Common myeloid progenitor, CD34-positive (primary cell): Measurements from ENCODE around the gene CWF19L1. TPM values are rescaled to one million over a fixed set of nuclear protein-coding genes. Genes with fewer than 3 reads are reported as not detected.
A peak's percentile ranks its signal among the peaks of the same experiment; 100 is the strongest.

ENCODE experiments used
- CTCF ChIA-PET: fragments of 350-600 bp; sonication (Branson Sonifier 250); formaldehyde crosslinking; loops from one replicate; lab custom pipeline; 2021; ENCODE audit warnings: antibody characterized with exemption; lab: Charles Lee
- POLR2A ChIA-PET: fragments of 350-600 bp; sonication (Branson Sonifier 250); formaldehyde crosslinking; loops from one replicate; lab custom pipeline; 2021; ENCODE audit warnings: antibody characterized with exemption; lab: Charles Lee
- DNase-seq, 3 donors: peaks; one replicate each; pipeline versions ENCODE4 v3.0.0 to v3.0.0-alpha.2; 2013
- H3K27ac ChIP-seq, 2 experiments: 1 replicate in 1 of 2; 2 replicates in 1 of 2; pipeline ENCODE4 v1.7.0; 2013; ENCODE audit warnings: inconsistent platforms in 2 of 2, low read length in 2 of 2, mild to moderate bottlenecking in 2 of 2, low read depth in 1 of 2, moderate library complexity in 1 of 2; ENCODE audit not compliant: severe bottlenecking in 2 of 2, insufficient read depth in 1 of 2, poor library complexity in 1 of 2
- H3K27me3 ChIP-seq, 5 experiments: replicated peaks in 2 of 5; 1 replicate in 3 of 5; 2 replicates in 2 of 5; pipeline versions ENCODE4 v1.6.1 to v1.7.0; 2013; ENCODE audit warnings: low read length in 4 of 5, mild to moderate bottlenecking in 2 of 5, moderate library complexity in 2 of 5, inconsistent platforms in 1 of 5; ENCODE audit not compliant: insufficient read depth in 5 of 5, control insufficient read depth in 4 of 5
- H3K36me3 ChIP-seq, 4 experiments: 1 replicate in 2 of 4; 2 replicates in 2 of 4; pipeline versions ENCODE4 v1.6.1 to v1.7.0; 2013; ENCODE audit warnings: low read length in 3 of 4, control low read depth in 1 of 4, mild to moderate bottlenecking in 1 of 4; ENCODE audit not compliant: control insufficient read depth in 4 of 4, insufficient read depth in 4 of 4
- H3K4me1 ChIP-seq, 4 experiments: 1 replicate in 3 of 4; 2 replicates in 1 of 4; pipeline versions ENCODE4 v1.6.1 to v1.7.1; 2013; ENCODE audit warnings: low read length in 3 of 4, mild to moderate bottlenecking in 3 of 4, control low read depth in 1 of 4, inconsistent platforms in 1 of 4, moderate library complexity in 1 of 4; ENCODE audit not compliant: control insufficient read depth in 4 of 4, insufficient read depth in 4 of 4; ENCODE audit errors: control extremely low read depth in 1 of 4
- H3K4me3 ChIP-seq, 7 experiments: 1 replicate in 4 of 7; 2 replicates in 3 of 7; pipeline versions ENCODE4 v1.5.1 to v1.7.0; 2013; ENCODE audit warnings: mild to moderate bottlenecking in 7 of 7, low read length in 6 of 7, moderate library complexity in 6 of 7, inconsistent platforms in 2 of 7, low read depth in 2 of 7, control low read depth in 1 of 7; ENCODE audit not compliant: insufficient read depth in 4 of 7, control insufficient read depth in 1 of 7; ENCODE audit errors: extremely low read depth in 1 of 7
- H3K9me3 ChIP-seq, 5 experiments: 1 replicate in 4 of 5; 2 replicates in 1 of 5; pipeline versions ENCODE4 v1.6.1 to v1.7.1; 2013; ENCODE audit warnings: low read length in 4 of 5, mild to moderate bottlenecking in 2 of 5, inconsistent platforms in 1 of 5, low read depth in 1 of 5, moderate library complexity in 1 of 5; ENCODE audit not compliant: control insufficient read depth in 4 of 5, insufficient read depth in 2 of 5; ENCODE audit errors: control extremely low read depth in 1 of 5
- WGBS: methylation state at CpG from one replicate; pipeline ENCODE4 v1.1.5; 2013; ENCODE audit not compliant: insufficient coverage; 5-methylcytosine and 5-hydroxymethylcytosine counted together
- polyA plus RNA-seq: library from polyadenylated mRNA; unstranded; fragments of 120-200 nt; gene quantifications from one replicate; pipeline ENCODE4 v1.2.1, GENCODE V29; 2013

Gene CWF19L1
- 27.8 TPM for polyA plus RNA-seq

DNA sequence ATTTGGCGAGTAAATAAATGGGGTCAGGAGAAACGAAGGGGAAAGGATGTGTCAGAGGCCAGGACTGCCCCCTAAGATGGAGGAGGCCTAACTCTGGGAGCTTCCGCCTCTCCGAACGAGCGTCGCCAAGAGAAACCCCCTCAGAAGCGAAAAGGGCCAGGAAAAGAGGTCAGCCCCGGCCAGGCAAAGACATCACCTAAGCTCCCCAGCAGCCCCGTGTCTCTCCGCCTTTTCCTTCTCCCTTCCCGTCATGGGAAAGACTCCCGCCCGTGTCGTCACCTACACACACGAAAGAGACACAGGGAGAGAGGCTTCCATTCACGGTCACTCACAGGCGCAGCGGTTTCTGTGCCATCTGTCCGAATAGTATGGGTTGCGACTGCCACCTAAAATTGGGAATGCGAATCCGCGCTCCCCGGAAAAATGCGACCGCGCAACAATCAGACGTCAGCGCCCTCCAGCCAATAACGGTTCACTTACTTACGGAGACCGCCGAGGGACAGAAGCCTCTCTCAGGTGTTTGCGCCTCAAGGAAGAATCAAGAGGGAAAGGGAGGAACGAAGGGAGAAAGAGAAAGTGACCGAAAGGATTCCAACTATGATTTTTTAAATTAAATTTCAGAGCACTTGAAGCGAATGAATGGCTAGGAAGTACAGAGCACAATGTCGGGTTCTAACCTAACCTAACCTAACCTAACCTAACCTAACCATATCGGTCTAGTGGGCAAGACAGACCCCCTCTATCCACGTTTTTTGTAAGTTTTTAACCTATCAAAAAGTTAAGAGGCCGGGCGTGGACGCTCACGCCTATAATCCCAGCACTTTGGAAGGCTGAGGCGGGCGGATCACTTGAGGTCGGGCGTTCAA, at the start of gene CWF19L1:
TSS of gene CWF19L1 (minus strand) at position 400 of the 866 bp plus-strand sequence. CDS start at position 355, 45 bp downstream.
- Histone ChIP-seq H3K4me3 (peak within 1 kb of the TSS; percentile 90 to 100 (median 100)), H3K4me1 (peaks cover 0 to 16% (median 13%) of the 10 kb centered on the region in 4 experiments), H3K9me3 (no peaks in the 10 kb centered on the region), H3K27me3 (no peaks in the 10 kb centered on the region), H3K36me3 (peaks cover 0 to under 1% (median 0%) of the 10 kb centered on the region in 4 experiments), H3K27ac (peak within 1 kb of the TSS; percentile 93 to 95)
- peak; percentile 78 to 81 (median 79) for DNase-seq
- 6% methylated on average over 40 of the region's 49 CpGs for WGBS
- POLR2A ChIA-PET = interaction anchor here (0.7 kb wide), 1 partner anchor 20 kb away, joined by 3 read pairs; no protein-coding TSS in a partner anchor
- CTCF ChIA-PET = no interaction called here

DNA sequence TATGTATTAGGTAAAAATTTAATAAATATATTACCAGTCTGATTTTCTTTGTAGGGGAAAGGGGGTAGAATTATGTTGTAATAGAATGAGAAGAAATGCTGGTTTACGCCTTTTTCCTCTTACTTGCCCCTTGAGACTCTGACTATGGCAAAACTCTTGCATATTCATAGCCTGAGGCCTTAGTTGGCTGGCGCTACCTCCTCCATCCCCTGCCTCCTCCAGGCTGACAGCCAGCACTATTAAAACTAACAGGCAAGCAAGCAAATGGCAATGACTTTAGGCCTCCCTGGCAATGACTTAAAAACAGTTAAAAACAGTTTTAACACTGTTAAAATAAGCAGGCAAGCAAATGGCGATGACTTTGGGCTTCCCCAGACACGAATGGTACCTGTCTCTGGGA, 48.2 kb upstream of the CWF19L1 start:
- no peak for DNase-seq
- Histone ChIP-seq H3K27me3 (peaks cover 0 to 19% (median 8%) of the 10 kb centered on the region in 5 experiments), H3K9me3 (no peaks in the 10 kb centered on the region), H3K36me3 (no peaks in the 10 kb centered on the region), H3K27ac (no peak overlapping the region), H3K4me1 (no peaks in the 10 kb centered on the region), H3K4me3 (no peak overlapping the region)
- CTCF ChIA-PET = interaction anchor here (2.5 kb wide), 1 partner anchor 14 kb away, joined by 8 read pairs; the partner anchor contains the start of gene PKD2L1
- POLR2A ChIA-PET = no interaction called here
- 97% methylated on average over 4 of the region's 4 CpGs for WGBS

DNA sequence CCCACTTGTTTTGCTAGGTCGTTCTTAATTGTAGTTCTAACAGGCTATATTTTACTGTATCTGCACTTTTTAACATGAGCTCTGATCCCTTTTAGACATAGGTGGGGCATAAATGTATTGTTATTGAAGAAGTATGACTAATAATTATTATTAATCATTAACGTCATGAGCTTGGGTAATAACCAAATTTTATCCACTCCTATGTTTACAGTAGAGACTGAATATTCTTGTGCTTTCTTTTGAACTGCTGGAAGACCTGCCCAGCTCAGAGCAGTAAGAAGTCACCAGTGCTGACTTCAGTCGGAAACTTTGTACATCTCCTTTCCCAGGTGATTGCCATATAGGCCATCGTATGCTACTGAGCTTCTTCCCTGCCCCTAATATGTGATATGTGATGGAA, 43.9 kb upstream of the CWF19L1 start:
- Histone ChIP-seq H3K36me3 (no peaks in the 10 kb centered on the region), H3K4me1 (no peaks in the 10 kb centered on the region), H3K9me3 (no peaks in the 10 kb centered on the region), H3K4me3 (no peak overlapping the region), H3K27ac (no peak overlapping the region), H3K27me3 (peaks cover 0 to 9% (median 7%) of the 10 kb centered on the region in 5 experiments)
- ChIA-PET POLR2A (no interaction called here), CTCF (interaction anchor here (0.8 to 2.6 kb wide), 6 partner anchors 13 to 122 kb away, joined by 3 to 9 read pairs (median 4); partner anchors contain the start of gene PKD2L1)
- WGBS = no CpG with 5 or more reads among the region's 4 CpGs
- DNase-seq = no peak

DNA sequence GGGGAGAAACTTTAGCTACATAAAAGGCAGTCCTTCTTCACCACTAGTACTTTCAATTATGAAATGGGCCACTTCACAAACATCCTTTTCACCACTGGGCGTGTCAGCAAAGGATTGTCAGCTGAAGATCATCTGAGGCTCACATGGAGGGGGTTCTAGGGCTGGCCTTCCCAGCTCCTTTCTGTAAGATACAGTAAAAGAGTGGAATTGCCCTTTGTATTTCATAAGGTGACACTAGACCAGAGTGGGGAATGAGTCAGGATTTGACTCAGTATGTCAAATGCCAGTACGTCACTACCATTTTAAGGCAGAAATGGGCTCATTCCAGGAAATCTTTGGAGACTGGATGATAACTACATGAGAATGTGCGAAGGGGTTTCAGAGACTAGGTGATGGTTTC, 40.2 kb upstream of the CWF19L1 start:
- Histone ChIP-seq H3K36me3 (no peaks in the 10 kb centered on the region), H3K4me1 (no peaks in the 10 kb centered on the region), H3K4me3 (no peak overlapping the region), H3K9me3 (no peaks in the 10 kb centered on the region), H3K27me3 (peaks cover 2 to 13% (median 5%) of the 10 kb centered on the region in 5 experiments), H3K27ac (no peak overlapping the region)
- no peak for DNase-seq
- CTCF ChIA-PET = interaction anchor here (0.9 kb wide), 1 partner anchor 30 kb away, joined by 3 read pairs; no protein-coding TSS in a partner anchor
- 100% methylated on average over 1 of the region's 3 CpGs for WGBS
- POLR2A ChIA-PET = no interaction called here

DNA sequence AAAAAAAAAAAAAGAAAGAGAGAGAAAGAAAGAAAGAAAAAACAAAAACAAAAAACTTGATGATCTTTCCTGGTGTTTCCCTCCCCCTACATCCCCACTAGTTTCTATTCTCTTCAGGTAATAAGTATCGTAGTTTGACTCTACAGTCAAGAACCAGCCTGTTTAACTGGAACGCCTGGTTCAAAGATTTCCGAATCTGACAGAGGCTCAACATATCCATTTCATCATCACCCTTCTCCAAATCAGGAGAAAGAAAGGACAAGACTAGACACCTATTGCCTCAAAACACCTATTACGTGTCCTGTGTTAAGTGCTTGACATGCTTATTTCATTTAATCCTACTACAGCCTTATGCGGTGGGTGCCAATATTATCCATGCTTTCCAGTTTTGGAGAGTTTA, 39.4 kb upstream of the CWF19L1 start:
- Histone ChIP-seq H3K27me3 (peaks cover 2 to 12% (median 5%) of the 10 kb centered on the region in 5 experiments), H3K4me1 (no peaks in the 10 kb centered on the region), H3K27ac (no peak overlapping the region), H3K4me3 (no peak overlapping the region), H3K36me3 (no peaks in the 10 kb centered on the region), H3K9me3 (no peaks in the 10 kb centered on the region)
- 100% methylated on average over 3 of the region's 5 CpGs for WGBS
- no peak for DNase-seq
- ChIA-PET CTCF (no interaction called here), POLR2A (no interaction called here)

DNA sequence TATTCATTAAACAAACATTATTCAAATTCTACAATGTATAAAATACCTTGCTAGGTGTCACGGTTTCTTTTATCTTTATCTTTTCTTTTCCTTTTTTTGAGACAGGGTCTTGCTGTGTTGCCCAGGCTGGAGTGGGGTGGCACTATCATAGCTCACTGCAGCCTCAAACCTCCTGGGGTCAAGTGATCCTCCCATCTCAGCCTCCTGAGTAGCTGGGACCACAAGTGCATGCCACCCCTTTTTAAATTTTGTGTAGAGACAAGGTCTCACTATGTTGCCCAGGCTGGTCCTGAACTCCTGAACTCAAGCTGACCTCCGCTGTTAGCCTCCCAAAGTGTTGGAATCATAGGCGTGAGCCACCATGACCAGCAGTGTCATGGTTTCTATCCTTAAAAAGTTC, 37.0 kb upstream of the CWF19L1 start:
- Histone ChIP-seq H3K9me3 (no peaks in the 10 kb centered on the region), H3K4me3 (no peak overlapping the region), H3K27me3 (peaks cover 2 to 8% (median 6%) of the 10 kb centered on the region in 5 experiments), H3K36me3 (no peaks in the 10 kb centered on the region), H3K4me1 (no peaks in the 10 kb centered on the region), H3K27ac (no peak overlapping the region)
- POLR2A ChIA-PET = no interaction called here
- no peak for DNase-seq
- WGBS = 92% methylated on average over 3 of the region's 3 CpGs
- CTCF ChIA-PET = interaction anchor here (0.6 to 2.8 kb wide), 6 partner anchors 8 to 214 kb away, joined by 3 to 11 read pairs (median 3); no protein-coding TSS in a partner anchor
